Ishikawa (cell line): ENCODE results near the gene ONECUT2.

Source experiments
- CEBPB ChIP-seq: IDR thresholded peaks from 2 replicates; pipeline ENCODE4 v1.6.1; 2012
- CREB1 ChIP-seq: IDR thresholded peaks from 2 replicates; pipeline ENCODE4 v1.6.1; 2012; ENCODE audit warnings: low read depth
- EGR1 ChIP-seq: IDR thresholded peaks from 2 replicates; pipeline ENCODE4 v1.6.1; 2012
- EP300 ChIP-seq: IDR thresholded peaks from 2 replicates; pipeline ENCODE4 v1.6.1; 2012; ENCODE audit warnings: borderline replicate concordance
- FOXM1 ChIP-seq: IDR thresholded peaks from 2 replicates; pipeline ENCODE4 v1.6.1; 2012; ENCODE audit warnings: low read depth, borderline replicate concordance
- NFIC ChIP-seq: IDR thresholded peaks from 2 replicates; pipeline ENCODE4 v1.6.1; 2012
- RAD21 ChIP-seq: IDR thresholded peaks from 2 replicates; pipeline ENCODE4 v1.6.1; 2012; ENCODE audit warnings: low read depth
- TAF1 ChIP-seq: IDR thresholded peaks from 2 replicates; pipeline ENCODE4 v1.6.1; 2012; ENCODE audit warnings: low read depth, mild to moderate bottlenecking
- TCF12 ChIP-seq: IDR thresholded peaks from 2 replicates; pipeline ENCODE4 v1.6.1; 2012; ENCODE audit warnings: low read depth
- TEAD4 ChIP-seq: IDR thresholded peaks from 2 replicates; pipeline ENCODE4 v1.6.1; 2012
- YY1 ChIP-seq: IDR thresholded peaks from 2 replicates; pipeline ENCODE4 v1.6.1; 2012; ENCODE audit warnings: low read depth
- ZBTB7A ChIP-seq: IDR thresholded peaks from 2 replicates; pipeline ENCODE4 v1.6.1; 2012; ENCODE audit warnings: low read depth
- TF ChIP-seq, protein P1 (sequence below): IDR thresholded peaks from 2 replicates; pipeline ENCODE4 v1.6.1; 2012; ENCODE audit warnings: low read depth, mild to moderate bottlenecking
- TF ChIP-seq, protein P2 (sequence below): IDR thresholded peaks from 2 replicates; pipeline ENCODE4 v1.6.1; 2012
- TF ChIP-seq, protein P3 (sequence below): IDR thresholded peaks from 2 replicates; pipeline ENCODE4 v1.6.1; 2012

Gene ONECUT2

DNA sequence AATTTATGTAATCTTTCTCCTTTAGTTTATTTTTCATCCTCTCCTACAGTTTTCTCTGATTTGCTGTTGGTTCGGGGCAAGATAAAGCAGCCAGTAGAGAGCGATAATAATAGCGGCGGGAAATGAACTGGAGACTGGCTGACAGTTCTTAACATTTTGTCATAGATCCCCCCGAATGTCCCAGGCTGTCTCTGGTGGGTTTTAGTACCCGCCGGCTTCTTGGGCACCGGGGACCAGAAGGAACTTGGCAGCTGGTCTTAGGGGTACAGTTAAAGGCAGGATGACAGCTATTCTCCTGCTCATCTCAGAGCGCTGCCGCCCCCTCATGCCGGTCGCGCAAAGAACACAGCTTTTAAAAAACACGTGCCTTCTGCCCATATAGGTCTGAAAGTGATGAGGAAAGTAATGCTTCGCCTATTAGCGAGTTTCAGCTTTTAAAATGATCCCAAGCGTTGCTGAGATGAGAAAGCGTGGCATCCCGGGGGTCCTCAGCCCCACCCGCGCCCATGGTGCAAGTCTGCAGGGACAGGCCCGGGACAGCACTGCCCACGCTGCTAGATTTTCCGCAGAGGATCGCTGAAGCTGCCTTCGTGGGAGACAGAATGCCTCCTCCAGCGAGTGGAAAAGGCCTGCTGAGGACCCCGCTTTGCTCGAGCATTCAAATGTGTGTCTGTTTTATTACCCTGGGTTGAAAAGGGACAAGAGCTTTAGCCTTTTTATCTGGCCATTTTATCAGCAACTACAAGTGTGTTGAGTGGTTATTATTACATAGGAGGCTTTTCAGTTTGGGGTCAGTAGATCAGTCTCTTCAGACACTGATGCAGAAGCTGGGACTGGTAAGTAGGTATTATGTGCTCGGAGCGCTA lies 3.8 kb downstream of the ONECUT2 start:
- TF ChIP-seq NFIC (no peak), RAD21 (peak; percentile 25; the same call in 1 of the 2 replicates)

DNA sequence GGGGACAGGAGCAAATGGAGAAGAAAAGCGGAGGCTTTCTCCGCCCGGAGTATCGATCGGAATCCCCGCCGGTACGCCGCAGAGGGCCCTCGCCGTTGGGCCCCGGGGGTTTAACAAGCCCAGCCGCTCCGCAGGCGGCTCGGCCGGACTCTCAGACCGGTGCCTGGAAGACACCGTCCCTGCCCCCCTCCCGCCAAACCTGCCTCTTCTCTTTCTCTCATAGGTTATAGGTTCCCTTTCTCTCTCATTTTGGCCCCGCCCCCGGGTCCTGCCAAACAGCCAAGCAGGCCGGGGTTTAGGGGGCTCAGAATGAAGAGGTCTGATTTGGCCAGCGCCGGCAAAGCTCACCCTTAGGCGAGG lies 4.4 kb downstream of the ONECUT2 start:
- TF ChIP-seq EP300: no peak
- TF ChIP-seq CREB1: no peak
- TF ChIP-seq ZBTB7A: no peak
- TF ChIP-seq, protein P1, sequence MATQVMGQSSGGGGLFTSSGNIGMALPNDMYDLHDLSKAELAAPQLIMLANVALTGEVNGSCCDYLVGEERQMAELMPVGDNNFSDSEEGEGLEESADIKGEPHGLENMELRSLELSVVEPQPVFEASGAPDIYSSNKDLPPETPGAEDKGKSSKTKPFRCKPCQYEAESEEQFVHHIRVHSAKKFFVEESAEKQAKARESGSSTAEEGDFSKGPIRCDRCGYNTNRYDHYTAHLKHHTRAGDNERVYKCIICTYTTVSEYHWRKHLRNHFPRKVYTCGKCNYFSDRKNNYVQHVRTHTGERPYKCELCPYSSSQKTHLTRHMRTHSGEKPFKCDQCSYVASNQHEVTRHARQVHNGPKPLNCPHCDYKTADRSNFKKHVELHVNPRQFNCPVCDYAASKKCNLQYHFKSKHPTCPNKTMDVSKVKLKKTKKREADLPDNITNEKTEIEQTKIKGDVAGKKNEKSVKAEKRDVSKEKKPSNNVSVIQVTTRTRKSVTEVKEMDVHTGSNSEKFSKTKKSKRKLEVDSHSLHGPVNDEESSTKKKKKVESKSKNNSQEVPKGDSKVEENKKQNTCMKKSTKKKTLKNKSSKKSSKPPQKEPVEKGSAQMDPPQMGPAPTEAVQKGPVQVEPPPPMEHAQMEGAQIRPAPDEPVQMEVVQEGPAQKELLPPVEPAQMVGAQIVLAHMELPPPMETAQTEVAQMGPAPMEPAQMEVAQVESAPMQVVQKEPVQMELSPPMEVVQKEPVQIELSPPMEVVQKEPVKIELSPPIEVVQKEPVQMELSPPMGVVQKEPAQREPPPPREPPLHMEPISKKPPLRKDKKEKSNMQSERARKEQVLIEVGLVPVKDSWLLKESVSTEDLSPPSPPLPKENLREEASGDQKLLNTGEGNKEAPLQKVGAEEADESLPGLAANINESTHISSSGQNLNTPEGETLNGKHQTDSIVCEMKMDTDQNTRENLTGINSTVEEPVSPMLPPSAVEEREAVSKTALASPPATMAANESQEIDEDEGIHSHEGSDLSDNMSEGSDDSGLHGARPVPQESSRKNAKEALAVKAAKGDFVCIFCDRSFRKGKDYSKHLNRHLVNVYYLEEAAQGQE: no peak
- TF ChIP-seq NFIC: no peak
- TF ChIP-seq TEAD4: no peak
- TF ChIP-seq TCF12: no peak
- no peak for TF ChIP-seq RAD21
- TF ChIP-seq, protein P2, sequence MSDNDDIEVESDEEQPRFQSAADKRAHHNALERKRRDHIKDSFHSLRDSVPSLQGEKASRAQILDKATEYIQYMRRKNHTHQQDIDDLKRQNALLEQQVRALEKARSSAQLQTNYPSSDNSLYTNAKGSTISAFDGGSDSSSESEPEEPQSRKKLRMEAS: no peak
- TF ChIP-seq CEBPB: no peak
- no peak for TF ChIP-seq FOXM1
- TF ChIP-seq, protein P3, sequence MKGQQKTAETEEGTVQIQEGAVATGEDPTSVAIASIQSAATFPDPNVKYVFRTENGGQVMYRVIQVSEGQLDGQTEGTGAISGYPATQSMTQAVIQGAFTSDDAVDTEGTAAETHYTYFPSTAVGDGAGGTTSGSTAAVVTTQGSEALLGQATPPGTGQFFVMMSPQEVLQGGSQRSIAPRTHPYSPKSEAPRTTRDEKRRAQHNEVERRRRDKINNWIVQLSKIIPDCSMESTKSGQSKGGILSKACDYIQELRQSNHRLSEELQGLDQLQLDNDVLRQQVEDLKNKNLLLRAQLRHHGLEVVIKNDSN: no peak
- TF ChIP-seq YY1: no peak

DNA sequence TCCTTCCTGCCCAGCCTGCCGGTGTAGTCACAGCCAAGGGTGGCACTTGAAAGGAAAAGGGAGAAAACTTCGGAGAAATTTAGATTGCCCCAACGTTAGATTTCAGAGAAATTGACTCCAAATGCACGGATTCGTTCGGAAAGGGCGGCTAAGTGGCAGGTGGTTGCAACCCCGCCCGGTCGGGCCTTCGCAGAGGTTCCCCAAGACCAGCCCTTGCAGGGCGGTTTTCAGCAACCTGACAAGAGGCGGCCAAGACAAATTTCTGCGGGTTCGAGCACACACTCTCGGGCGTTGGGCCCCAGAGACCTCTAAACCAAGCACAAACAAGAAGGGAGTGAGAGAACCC lies 4.8 kb downstream of the ONECUT2 start:
- no peak for TF ChIP-seq YY1
- TF ChIP-seq EGR1: no peak
- TF ChIP-seq, protein P3: no peak
- no peak for TF ChIP-seq EP300
- TF ChIP-seq, protein P1: no peak
- TF ChIP-seq, protein P2: no peak
- TF ChIP-seq NFIC: no peak
- TF ChIP-seq TAF1: no peak

DNA sequence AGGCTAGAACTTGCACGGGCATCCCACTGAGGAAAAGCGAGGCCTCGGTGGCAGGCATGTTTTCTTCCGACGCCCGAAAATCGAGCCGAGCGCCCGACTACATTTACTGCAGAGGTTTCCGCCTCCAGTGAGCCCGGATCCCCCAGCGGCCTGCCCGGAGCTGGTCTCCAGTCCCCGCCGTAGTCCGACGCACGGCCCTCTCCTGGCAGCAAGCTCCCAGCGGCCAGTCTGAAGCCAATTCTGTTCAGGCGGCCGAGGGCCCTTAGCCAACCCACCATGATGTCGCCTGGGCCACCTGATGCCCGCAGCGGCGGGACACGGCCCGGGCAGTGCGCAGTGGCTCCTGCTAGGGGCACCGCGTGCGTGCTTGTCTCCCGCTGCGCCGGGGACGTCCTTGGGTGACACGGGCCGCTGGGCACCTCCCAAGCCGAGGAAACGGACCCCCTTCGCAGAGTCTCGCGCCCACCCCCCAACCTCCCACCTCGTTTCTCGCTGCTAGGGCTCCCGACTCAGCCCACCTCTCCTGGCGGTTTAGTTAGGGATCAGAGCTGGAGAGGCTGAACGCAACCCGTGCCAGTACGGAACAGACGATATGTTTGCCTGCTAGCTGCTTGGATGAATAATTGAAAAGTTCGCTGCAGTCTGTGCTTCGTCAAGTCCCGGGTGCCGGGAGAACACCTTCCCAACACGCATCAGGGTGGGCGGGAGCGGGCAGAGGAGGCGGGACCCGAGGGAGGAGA lies 5.3 kb downstream of the ONECUT2 start:
- TF ChIP-seq TEAD4: no peak
- TF ChIP-seq FOXM1: no peak
- no peak for TF ChIP-seq RAD21
- no peak for TF ChIP-seq TCF12
- TF ChIP-seq, protein P3: no peak
- TF ChIP-seq EGR1: no peak
- TF ChIP-seq NFIC: no peak
- TF ChIP-seq ZBTB7A: no peak
- no peak for TF ChIP-seq EP300
- TF ChIP-seq TAF1: no peak
- TF ChIP-seq, protein P1: no peak
- TF ChIP-seq CREB1: no peak
